Measurements from ENCODE around the gene MAP3K14. TPM values are rescaled to one million over a fixed set of nuclear protein-coding genes. Genes with fewer than 3 reads are reported as not detected.

MAP3K14 gene
- 10.8 and 11.0 TPM in 2 replicates for total RNA-seq

GRCh38 chr17:45316434-45317110, at the start of gene MAP3K14:
Gene MAP3K14, minus strand, starts transcription at chr17:45317020. Its CDS starts 26,275 bp downstream, at chr17:45290745.

GRCh38 chr17:45261577-45262515, 55.0 kb downstream of the MAP3K14 start, which contains the start of gene SPATA32:
Gene SPATA32, minus strand, starts transcription at chr17:45262094. Its CDS starts 78 bp downstream, at chr17:45262016.

GRCh38 chr17:45221081-45222013, 95.5 kb downstream of the MAP3K14 start, which contains the start of gene FMNL1:
Gene FMNL1, plus strand, starts transcription at chr17:45221885. Its CDS starts 240 bp downstream, at chr17:45222125.

Other genes with a start within 250 kb of the MAP3K14 start
- gene PLCD3, start 184.5 kb downstream of the MAP3K14 start, total RNA-seq: 29.4 and 97.3 TPM in 2 replicates
- 9.1 and 9.9 TPM in 2 replicates for gene ACBD4, start 181.3 kb downstream of the MAP3K14 start, total RNA-seq
- gene HEXIM1, start 168.5 kb downstream of the MAP3K14 start, total RNA-seq: 16.9 and 17.6 TPM in 2 replicates
- gene HEXIM2, start 155.1 kb downstream of the MAP3K14 start, total RNA-seq: 6.0 and 7.3 TPM in 2 replicates
- gene FMNL1, start 95.1 kb downstream of the MAP3K14 start, total RNA-seq: 14.8 and 22.0 TPM in 2 replicates
- gene SPATA32, start 54.9 kb downstream of the MAP3K14 start, total RNA-seq: not detected in 2 replicates
- 3.7 and 6.3 TPM in 2 replicates for gene ARHGAP27, start 115.8 kb upstream of the MAP3K14 start, total RNA-seq
- gene PLEKHM1, start 173.7 kb upstream of the MAP3K14 start, total RNA-seq: 59.9 and 74.9 TPM in 2 replicates